A549 (cell line): ENCODE measurements around the gene INPP5F.
"Not testable (repeated sequence)": the region's sequence is repeated elsewhere in the genome, so short reads cannot be mapped to it uniquely, and the experiment has no call there.

Source experiments
- BCL3 ChIP-seq: fragments of >200 bp; sonication (Bioruptor Twin); formaldehyde crosslinking; IDR thresholded peaks from 3 replicates; pipeline ENCODE4 v1.6.1; 2016
- BHLHE40 ChIP-seq: IDR thresholded peaks from 2 replicates; pipeline ENCODE4 v1.6.1; 2012; ENCODE audit warnings: low read depth, low read length, inconsistent platforms
- CHD4 ChIP-seq: fragments of 200-600 bp; sonication (generic); IDR thresholded peaks from 2 replicates; pipeline ENCODE4 v1.6.1; 2016; ENCODE audit warnings: antibody characterized with exemption, mild to moderate bottlenecking, borderline replicate concordance
- CTCF ChIP-seq: fragments of >200 bp; sonication (Bioruptor Twin); formaldehyde crosslinking; IDR thresholded peaks from 3 replicates; pipeline ENCODE4 v1.5.1; 2016
- POLR2A ChIP-seq: IDR thresholded peaks from 2 replicates; pipeline ENCODE4 v1.6.1; 2012; ENCODE audit warnings: mild to moderate bottlenecking, low read length
- POLR2AphosphoS2 ChIP-seq: conservative IDR thresholded peaks from 2 replicates; pipeline ENCODE4 v1.6.1; 2012; ENCODE audit warnings: low read length, improper control_type of control experiment, inconsistent platforms
- REST ChIP-seq: fragments of 200-600 bp; sonication (generic); IDR thresholded peaks from 2 replicates; pipeline ENCODE4 v1.6.1; 2016; ENCODE audit warnings: antibody characterized with exemption, mild to moderate bottlenecking, moderate library complexity
- SMC3 ChIP-seq: fragments of >200 bp; sonication (Bioruptor Twin); formaldehyde crosslinking; IDR thresholded peaks from 3 replicates; pipeline ENCODE4 v1.6.1; 2018; ENCODE audit warnings: inconsistent platforms
- USF2 ChIP-seq: fragments of 450-650 bp; IDR thresholded peaks from 2 replicates; pipeline ENCODE4 v1.6.1; 2014; ENCODE audit warnings: antibody characterized with exemption

DNA sequence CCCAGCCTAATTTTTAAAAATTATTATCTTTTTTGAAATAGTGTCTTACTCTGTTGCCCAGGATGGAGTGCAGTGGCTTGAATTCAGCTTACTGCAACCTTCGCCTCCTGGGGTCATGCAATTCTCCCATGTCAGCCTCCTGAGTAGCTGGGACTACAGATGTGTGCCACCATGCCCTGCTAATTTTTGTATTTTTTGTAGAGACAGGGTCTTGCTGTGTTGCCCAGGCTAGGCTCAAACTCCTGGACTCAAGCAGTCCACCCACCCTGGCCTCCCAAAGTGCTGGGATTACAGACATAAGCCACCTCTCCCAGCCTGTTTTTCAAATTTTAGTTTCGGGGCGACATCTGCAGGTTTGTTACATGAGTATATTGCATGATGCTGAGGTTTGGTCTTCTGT is 47.2 kb downstream of the INPP5F start:
- TF ChIP-seq REST, POLR2A, CTCF, POLR2AphosphoS2, BHLHE40, BCL3, USF2, SMC3, CHD4: not testable (repeated sequence)
